Endothelial cell of umbilical vein (primary cell): ENCODE data around the gene SORCS2. TPM values are rescaled to one million over a fixed set of nuclear protein-coding genes. Genes with fewer than 3 reads are reported as not detected.

ENCODE experiments used
- BruUV-seq: library from RNA; stranded (reverse); fragments of 400-500 nt; replicated peaks from 2 replicates; lab custom pipeline; 2021; lab: Mats Ljungman, UMichigan
- CTCF ChIA-PET: fragments of 300-600, 350-600 bp; sonication (Branson Sonifier 250); formaldehyde crosslinking; loops from one replicate; lab custom pipeline; 2021; ENCODE audit warnings: antibody characterized with exemption, inconsistent platforms; lab: Charles Lee
- POLR2A ChIA-PET: fragments of 300-600, 350-600 bp; sonication (Branson Sonifier 250); formaldehyde crosslinking; loops from one replicate; lab custom pipeline; 2021; ENCODE audit warnings: antibody characterized with exemption, inconsistent platforms; lab: Charles Lee
- DNase-seq: peaks from one replicate; pipeline ENCODE4 v3.0.0-alpha.2; 2011; ENCODE audit warnings: low read depth, low spot score
- FAIRE-seq: peaks from 2 replicates; lab custom pipeline; 2011; peaks lifted over from hg19 to GRCh38; lab: Jason Lieb, UNC
- H2AFZ ChIP-seq: 2 replicates; pipeline ENCODE4 v1.6.0; 2012; ENCODE audit warnings: low read depth, low read length, control low read depth, inconsistent platforms
- H3K27ac ChIP-seq: 2 replicates; pipeline ENCODE4 v1.5.1; 2011; ENCODE audit warnings: low read depth, mild to moderate bottlenecking, control low read depth, low read length, moderate library complexity; ENCODE audit not compliant: insufficient read depth
- H3K27me3 ChIP-seq, 2 experiments: 2 replicates each; pipeline versions ENCODE4 v1.6.0 to v1.6.1; 2011; ENCODE audit warnings: low read length in 2 of 2, mixed read lengths in 1 of 2; ENCODE audit not compliant: control insufficient read depth in 2 of 2, insufficient read depth in 2 of 2
- H3K36me3 ChIP-seq, 2 experiments: 2 replicates in 1 of 2; 3 replicates in 1 of 2; pipeline ENCODE4 v1.5.1; 2011; ENCODE audit warnings: low read length in 2 of 2, mild to moderate bottlenecking in 1 of 2, moderate library complexity in 1 of 2; ENCODE audit not compliant: control insufficient read depth in 2 of 2, insufficient read depth in 2 of 2; ENCODE audit errors: extremely low read depth in 1 of 2
- H3K4me1 ChIP-seq: 3 replicates; pipeline ENCODE4 v1.5.1; 2011; ENCODE audit warnings: mild to moderate bottlenecking, low read length; ENCODE audit not compliant: control insufficient read depth, insufficient read depth; ENCODE audit errors: extremely low read depth
- H3K4me2 ChIP-seq: 2 replicates; pipeline ENCODE4 v1.6.1; 2011; ENCODE audit warnings: low read length, control low read depth, mixed read lengths; ENCODE audit not compliant: insufficient read depth
- H3K4me3 ChIP-seq, 3 experiments: fragments of 200-600 bp in 1 of 3; sonication (generic), shearing (Covaris generic) in 1 of 3; replicated peaks in 1 of 3; 2 replicates each; pipeline ENCODE4 v1.5.1; 2011 to 2016; ENCODE audit warnings: control low read depth in 3 of 3, low read length in 3 of 3, mild to moderate bottlenecking in 2 of 3, inconsistent platforms in 1 of 3, low read depth in 1 of 3, moderate library complexity in 1 of 3; ENCODE audit not compliant: insufficient read depth in 1 of 3
- H3K79me2 ChIP-seq: 2 replicates; pipeline ENCODE4 v1.6.0; 2012; ENCODE audit warnings: low read length, inconsistent platforms; ENCODE audit not compliant: control insufficient read depth, insufficient read depth
- H3K9ac ChIP-seq: replicated peaks from 2 replicates; pipeline ENCODE3; 2011; ENCODE audit warnings: low read length, control low read depth; ENCODE audit not compliant: insufficient read depth; ENCODE audit errors: extremely low read depth
- H3K9me1 ChIP-seq: replicated peaks from 3 replicates; pipeline ENCODE4 v1.6.0; 2011; ENCODE audit warnings: mild to moderate bottlenecking, low read length; ENCODE audit not compliant: control insufficient read depth, insufficient read depth; ENCODE audit errors: extremely low read depth
- H3K9me3 ChIP-seq: replicated peaks from 2 replicates; pipeline ENCODE4 v1.5.1; 2012; ENCODE audit warnings: low read length, inconsistent platforms; ENCODE audit not compliant: control insufficient read depth, insufficient read depth
- H4K20me1 ChIP-seq: replicated peaks from 2 replicates; pipeline ENCODE3; 2011; ENCODE audit warnings: mild to moderate bottlenecking, low read length; ENCODE audit not compliant: control insufficient read depth, insufficient read depth; ENCODE audit errors: extremely low read depth
- EZH2 ChIP-seq: IDR thresholded peaks from 2 replicates; pipeline ENCODE4 v1.6.1; 2012; ENCODE audit warnings: borderline replicate concordance, low read depth, mild to moderate bottlenecking, moderate library complexity, low read length, inconsistent platforms; ENCODE audit not compliant: severe bottlenecking
- FOS ChIP-seq: IDR thresholded peaks from 2 replicates; pipeline ENCODE4 v1.6.1; 2011; ENCODE audit warnings: mild to moderate bottlenecking, low read length, moderate library complexity, borderline replicate concordance; ENCODE audit not compliant: insufficient read depth
- GATA2 ChIP-seq: IDR thresholded peaks from 2 replicates; pipeline ENCODE4 v1.7.0; 2011; ENCODE audit warnings: low read depth, mild to moderate bottlenecking, moderate library complexity, mixed read lengths, low read length; ENCODE audit not compliant: insufficient read length, insufficient read depth
- JUN ChIP-seq: IDR thresholded peaks from 2 replicates; pipeline ENCODE4 v1.6.1; 2011; ENCODE audit warnings: borderline replicate concordance, low read depth; ENCODE audit not compliant: insufficient read length, insufficient read depth
- MYC ChIP-seq: IDR thresholded peaks from one replicate; pipeline ENCODE4 v1.6.1; 2011; ENCODE audit warnings: mild to moderate bottlenecking, low read depth, low read length
- POLR2A ChIP-seq: IDR thresholded peaks from 2 replicates; pipeline ENCODE4 v1.6.1; 2012; ENCODE audit warnings: low read depth, mild to moderate bottlenecking, control low read depth, low read length
- POLR2AphosphoS5 ChIP-seq: IDR thresholded peaks from 2 replicates; pipeline ENCODE4 v1.6.1; 2012; ENCODE audit warnings: low read depth, mild to moderate bottlenecking, control low read depth, low read length, moderate library complexity; ENCODE audit not compliant: insufficient read depth
- dilution Hi-C: fragments of 300-500 bp; cut with MboI; formaldehyde crosslinking; loops from one replicate; pipeline ENCODE4 v1.15.0; 2019; ENCODE audit warnings: low sequenced_read_pairs; ENCODE audit not compliant: extremely low pct_ligation_motif_present
- intact Hi-C: fragments of 100-400 bp; cut with micrococcal nuclease; formaldehyde crosslinking; loops from one replicate; pipeline ENCODE4 v1.10.0; 2022
- polyA plus RNA-seq, 4 experiments: library from polyadenylated mRNA; depleted of rRNA in 3 of 4; stranded (reverse) in 3 of 4; unstranded in 1 of 4; fragments of >200 nt; gene quantifications; 2 replicates each; pipeline versions ENCODE4 v1.2.1 to v1.2.3, GENCODE V29; 2011 to 2012; ENCODE audit warnings: missing spikeins in 1 of 4
- total RNA-seq: library from RNA; stranded (reverse); gene quantifications from 2 replicates; pipeline ENCODE4 v1.2.3, GENCODE V29; 2021
- TF ChIP-seq, protein P1 (sequence below), 2 donors: IDR thresholded peaks; 1 replicate in 1 of 2; 2 replicates in 1 of 2; pipeline ENCODE4 v1.5.1; 2011; ENCODE audit warnings: low read length in 2 of 2, mild to moderate bottlenecking in 2 of 2, moderate library complexity in 2 of 2, control low read depth in 1 of 2, inconsistent platforms in 1 of 2, low read depth in 1 of 2; ENCODE audit not compliant: insufficient read depth in 1 of 2; ENCODE audit errors: extremely low read depth in 1 of 2
- TF ChIP-seq, protein P2 (sequence below): IDR thresholded peaks from 2 replicates; pipeline ENCODE4 v1.6.1; 2011; ENCODE audit not compliant: insufficient read depth, insufficient read length

SORCS2 gene
- total and polyA plus RNA-seq, 2 donors (not counting 3 experiments of a cell fraction or from before 2014, with no cell fraction given) = not detected

DNA sequence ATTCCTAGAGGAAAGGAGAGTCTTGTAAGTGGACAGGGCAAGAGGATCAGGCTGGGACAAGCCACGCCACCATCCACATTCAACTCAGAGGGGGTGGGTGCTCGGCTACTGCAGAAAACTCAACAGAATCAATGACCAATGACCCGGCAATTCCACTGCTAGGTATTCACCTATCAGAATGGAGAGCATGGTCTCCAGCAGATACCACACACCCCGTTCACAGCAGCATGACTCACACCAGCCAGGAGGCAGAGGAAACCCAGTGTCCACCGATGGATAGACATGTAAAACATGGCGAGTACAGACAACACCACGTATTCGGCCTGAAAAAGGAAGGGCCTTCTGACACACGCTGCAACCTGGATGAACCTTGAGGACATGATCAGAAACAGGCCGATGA lies 571.5 kb downstream of the SORCS2 start:
- H2AFZ ChIP-seq = no peak overlapping the region
- no peaks in the 10 kb centered on the region for H3K27me3 ChIP-seq
- TF ChIP-seq POLR2AphosphoS5 (no peak), POLR2A (no peak), JUN (no peak), GATA2 (no peak), EZH2 (no peak), FOS (no peak), MYC (no peak)
- TF ChIP-seq, protein P1, sequence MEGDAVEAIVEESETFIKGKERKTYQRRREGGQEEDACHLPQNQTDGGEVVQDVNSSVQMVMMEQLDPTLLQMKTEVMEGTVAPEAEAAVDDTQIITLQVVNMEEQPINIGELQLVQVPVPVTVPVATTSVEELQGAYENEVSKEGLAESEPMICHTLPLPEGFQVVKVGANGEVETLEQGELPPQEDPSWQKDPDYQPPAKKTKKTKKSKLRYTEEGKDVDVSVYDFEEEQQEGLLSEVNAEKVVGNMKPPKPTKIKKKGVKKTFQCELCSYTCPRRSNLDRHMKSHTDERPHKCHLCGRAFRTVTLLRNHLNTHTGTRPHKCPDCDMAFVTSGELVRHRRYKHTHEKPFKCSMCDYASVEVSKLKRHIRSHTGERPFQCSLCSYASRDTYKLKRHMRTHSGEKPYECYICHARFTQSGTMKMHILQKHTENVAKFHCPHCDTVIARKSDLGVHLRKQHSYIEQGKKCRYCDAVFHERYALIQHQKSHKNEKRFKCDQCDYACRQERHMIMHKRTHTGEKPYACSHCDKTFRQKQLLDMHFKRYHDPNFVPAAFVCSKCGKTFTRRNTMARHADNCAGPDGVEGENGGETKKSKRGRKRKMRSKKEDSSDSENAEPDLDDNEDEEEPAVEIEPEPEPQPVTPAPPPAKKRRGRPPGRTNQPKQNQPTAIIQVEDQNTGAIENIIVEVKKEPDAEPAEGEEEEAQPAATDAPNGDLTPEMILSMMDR (IDR thresholded peaks at IDR 0.05; ENCODE audit: extremely low read depth in 1 of 2, insufficient read depth in 1 of 2, low read depth in 1 of 2, low read length in 2 of 2) = no peak
- TF ChIP-seq, protein P2, sequence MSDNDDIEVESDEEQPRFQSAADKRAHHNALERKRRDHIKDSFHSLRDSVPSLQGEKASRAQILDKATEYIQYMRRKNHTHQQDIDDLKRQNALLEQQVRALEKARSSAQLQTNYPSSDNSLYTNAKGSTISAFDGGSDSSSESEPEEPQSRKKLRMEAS = no peak
- CTCF ChIA-PET = interaction anchor here (1.0 kb wide), 1 partner anchor 39 kb away, joined by 3 read pairs; no protein-coding TSS in a partner anchor
- no peaks in the 10 kb centered on the region for H3K9me3 ChIP-seq
- H3K9me1 ChIP-seq = no peaks in the 10 kb centered on the region
- no peak overlapping the region for H3K27ac ChIP-seq
- no TSS peak for BruUV-seq
- H3K4me3 ChIP-seq = no peak overlapping the region
- H3K9ac ChIP-seq = no peak overlapping the region
- no peaks in the 10 kb centered on the region for H3K4me1 ChIP-seq
- peak; percentile 78 for FAIRE-seq
- intact Hi-C loops = no loop called here
- H3K36me3 ChIP-seq = peaks cover 22 to 67% of the 10 kb centered on the region in 2 experiments
- POLR2A ChIA-PET = no interaction called here
- H3K4me2 ChIP-seq = no peak overlapping the region
- peaks cover 3% of the 10 kb centered on the region for H3K79me2 ChIP-seq
- peak; percentile 21 for DNase-seq
- no peaks in the 10 kb centered on the region for H4K20me1 ChIP-seq
- dilution Hi-C loops = no loop called here
